Loucy (cell line): ENCODE results near the gene DSCAM.

Experiments
- H2AFZ ChIP-seq: fragments of 200-600 bp; sonication (generic); 2 replicates; pipeline ENCODE4 v1.6.0; 2016; ENCODE audit warnings: antibody characterized with exemption, mild to moderate bottlenecking, low read length, moderate library complexity
- H3F3A ChIP-seq: fragments of 200-600 bp; 2 replicates; pipeline ENCODE4 v1.6.0; 2016; ENCODE audit warnings: antibody characterized with exemption, low read depth, mild to moderate bottlenecking
- H3K27me3 ChIP-seq: fragments of 200-600 bp; sonication (generic); 2 replicates; pipeline ENCODE4 v1.6.1; 2014; ENCODE audit warnings: low read length, mild to moderate bottlenecking; ENCODE audit not compliant: insufficient read depth, poor library complexity, severe bottlenecking
- H3K36me3 ChIP-seq: fragments of 200-600 bp; sonication (generic); 2 replicates; pipeline ENCODE4 v1.6.1; 2016; ENCODE audit warnings: low read length; ENCODE audit not compliant: insufficient read depth
- H3K4me1 ChIP-seq: fragments of 200-600 bp; sonication (generic); 2 replicates; pipeline ENCODE4 v1.5.1; 2014; ENCODE audit warnings: low read length, mild to moderate bottlenecking; ENCODE audit not compliant: insufficient read depth, poor library complexity, severe bottlenecking
- H3K4me2 ChIP-seq: fragments of 200-600 bp; sonication (generic); 2 replicates; pipeline ENCODE4 v1.6.0; 2014; ENCODE audit warnings: antibody characterized with exemption, low read length, low read depth, mild to moderate bottlenecking; ENCODE audit not compliant: poor library complexity, severe bottlenecking
- H3K4me3 ChIP-seq: fragments of 200-600 bp; sonication (generic); 2 replicates; pipeline ENCODE4 v1.5.1; 2014; ENCODE audit warnings: low read length, mild to moderate bottlenecking, mixed read lengths; ENCODE audit not compliant: poor library complexity, severe bottlenecking
- H3K79me2 ChIP-seq: fragments of 200-600 bp; sonication (generic); 2 replicates; pipeline ENCODE4 v1.6.1; 2014; ENCODE audit warnings: low read length; ENCODE audit not compliant: insufficient read depth
- H3K9ac ChIP-seq: fragments of 200-600 bp; sonication (generic); 2 replicates; pipeline ENCODE4 v1.6.0; 2014; ENCODE audit warnings: mild to moderate bottlenecking, low read depth, low read length, moderate library complexity; ENCODE audit not compliant: poor library complexity, severe bottlenecking
- H3K9me2 ChIP-seq: fragments of 200-600 bp; sonication (generic); replicated peaks from 2 replicates; pipeline ENCODE4 v1.6.1; 2016; ENCODE audit warnings: low read depth, low read length, mixed read lengths
- H3K9me3 ChIP-seq: fragments of 200-600 bp; sonication (generic); 2 replicates; pipeline ENCODE4 v1.6.1; 2014; ENCODE audit warnings: mild to moderate bottlenecking, antibody characterized with exemption, low read length, low read depth; ENCODE audit not compliant: insufficient read depth
- H4K20me1 ChIP-seq: fragments of 200-600 bp; sonication (generic); 2 replicates; pipeline ENCODE4 v1.6.0; 2014; ENCODE audit warnings: antibody characterized with exemption, low read length, mild to moderate bottlenecking; ENCODE audit not compliant: insufficient read depth, poor library complexity, severe bottlenecking
- EZH2phosphoT487 ChIP-seq: fragments of 200-600 bp; IDR thresholded peaks from 2 replicates; pipeline ENCODE4 v1.6.1; 2018; ENCODE audit warnings: antibody characterized with exemption, mild to moderate bottlenecking, moderate library complexity, borderline replicate concordance
- TF ChIP-seq, protein P1 (sequence below): fragments of 200-600 bp; sonication (generic); conservative IDR thresholded peaks from 2 replicates; pipeline ENCODE4 v1.5.1; 2014; ENCODE audit warnings: mild to moderate bottlenecking, antibody characterized with exemption, low read length

Gene DSCAM

DNA sequence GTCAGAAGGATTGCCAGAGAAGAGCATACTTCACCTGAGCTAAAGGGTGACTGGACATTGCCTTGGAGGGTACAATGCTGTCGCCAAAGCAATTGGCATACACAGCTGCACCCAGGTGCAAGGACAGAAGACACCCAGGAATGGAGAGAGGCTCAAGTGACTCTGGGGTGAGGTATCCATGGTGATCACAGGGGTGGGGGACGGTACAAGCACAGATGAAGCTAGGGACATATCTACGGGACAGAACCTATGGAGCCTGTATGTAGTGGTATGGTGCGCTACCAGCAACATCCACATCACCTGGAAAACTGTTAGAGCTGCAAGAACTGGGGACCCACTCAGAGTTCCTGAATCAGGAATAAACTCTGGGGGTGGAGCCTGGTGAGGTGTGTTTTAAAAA, 693.6 kb downstream of the DSCAM start:
- H3K36me3 ChIP-seq = no peaks in the 10 kb centered on the region
- H3K9ac ChIP-seq = no peak overlapping the region
- H3K9me3 ChIP-seq = peaks cover 6% of the 10 kb centered on the region; the same call in 1 of the 2 replicates
- H3K4me1 ChIP-seq = no peaks in the 10 kb centered on the region
- no peaks in the 10 kb centered on the region for H3K27me3 ChIP-seq
- no peaks in the 10 kb centered on the region for H3K9me2 ChIP-seq
- H2AFZ ChIP-seq = no peak overlapping the region
- no peaks in the 10 kb centered on the region for H3K79me2 ChIP-seq
- TF ChIP-seq, protein P1, sequence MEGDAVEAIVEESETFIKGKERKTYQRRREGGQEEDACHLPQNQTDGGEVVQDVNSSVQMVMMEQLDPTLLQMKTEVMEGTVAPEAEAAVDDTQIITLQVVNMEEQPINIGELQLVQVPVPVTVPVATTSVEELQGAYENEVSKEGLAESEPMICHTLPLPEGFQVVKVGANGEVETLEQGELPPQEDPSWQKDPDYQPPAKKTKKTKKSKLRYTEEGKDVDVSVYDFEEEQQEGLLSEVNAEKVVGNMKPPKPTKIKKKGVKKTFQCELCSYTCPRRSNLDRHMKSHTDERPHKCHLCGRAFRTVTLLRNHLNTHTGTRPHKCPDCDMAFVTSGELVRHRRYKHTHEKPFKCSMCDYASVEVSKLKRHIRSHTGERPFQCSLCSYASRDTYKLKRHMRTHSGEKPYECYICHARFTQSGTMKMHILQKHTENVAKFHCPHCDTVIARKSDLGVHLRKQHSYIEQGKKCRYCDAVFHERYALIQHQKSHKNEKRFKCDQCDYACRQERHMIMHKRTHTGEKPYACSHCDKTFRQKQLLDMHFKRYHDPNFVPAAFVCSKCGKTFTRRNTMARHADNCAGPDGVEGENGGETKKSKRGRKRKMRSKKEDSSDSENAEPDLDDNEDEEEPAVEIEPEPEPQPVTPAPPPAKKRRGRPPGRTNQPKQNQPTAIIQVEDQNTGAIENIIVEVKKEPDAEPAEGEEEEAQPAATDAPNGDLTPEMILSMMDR = no peak
- TF ChIP-seq EZH2phosphoT487 = no peak
- no peaks in the 10 kb centered on the region for H3F3A ChIP-seq
- no peaks in the 10 kb centered on the region for H4K20me1 ChIP-seq
- no peak overlapping the region for H3K4me3 ChIP-seq
- no peak overlapping the region for H3K4me2 ChIP-seq

GRCh38 chr21:40152476-40152875, 694.5 kb downstream of the DSCAM start:
- H4K20me1 ChIP-seq = no peaks in the 10 kb centered on the region
- H3K9me2 ChIP-seq = no peaks in the 10 kb centered on the region
- H3K9me3 ChIP-seq = peaks cover 6% of the 10 kb centered on the region; the same call in 1 of the 2 replicates
- no peaks in the 10 kb centered on the region for H3K36me3 ChIP-seq
- no peaks in the 10 kb centered on the region for H3K79me2 ChIP-seq
- no peaks in the 10 kb centered on the region for H3F3A ChIP-seq
- no peak for TF ChIP-seq EZH2phosphoT487
- TF ChIP-seq, protein P1 = no peak
- H3K4me1 ChIP-seq = no peaks in the 10 kb centered on the region
- no peaks in the 10 kb centered on the region for H3K27me3 ChIP-seq
- H2AFZ ChIP-seq = no peak overlapping the region
- H3K9ac ChIP-seq = no peak overlapping the region
- H3K4me2 ChIP-seq = no peak overlapping the region
- H3K4me3 ChIP-seq = no peak overlapping the region

DNA sequence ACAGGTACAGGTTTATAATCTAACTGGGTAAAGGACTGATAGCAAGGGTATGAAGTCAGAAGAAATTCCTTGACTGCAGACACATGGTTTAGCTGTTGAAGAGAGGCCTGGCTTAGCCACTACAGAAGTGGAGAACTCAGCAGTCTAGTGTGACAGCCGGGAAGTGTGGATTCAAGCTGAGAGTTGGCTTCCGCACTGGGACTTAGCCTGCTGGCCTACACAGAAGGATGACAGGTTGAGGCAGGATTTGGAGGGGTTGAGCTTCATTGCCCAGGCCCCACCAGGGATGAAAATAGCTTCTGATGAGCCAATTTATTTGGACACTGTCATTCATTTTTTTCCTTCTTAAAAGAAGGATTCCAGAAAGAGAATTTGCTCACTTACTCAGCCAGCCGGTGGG, 695.3 kb downstream of the DSCAM start:
- H3K9ac ChIP-seq = no peak overlapping the region
- H3K36me3 ChIP-seq = no peaks in the 10 kb centered on the region
- H3K9me3 ChIP-seq = peaks cover 6% of the 10 kb centered on the region; the same call in 1 of the 2 replicates
- no peak overlapping the region for H3K4me3 ChIP-seq
- H3K9me2 ChIP-seq = no peaks in the 10 kb centered on the region
- H3K4me1 ChIP-seq = no peaks in the 10 kb centered on the region
- H2AFZ ChIP-seq = no peak overlapping the region
- H4K20me1 ChIP-seq = no peaks in the 10 kb centered on the region
- TF ChIP-seq, protein P1 = no peak
- no peak for TF ChIP-seq EZH2phosphoT487
- no peaks in the 10 kb centered on the region for H3F3A ChIP-seq
- H3K79me2 ChIP-seq = no peaks in the 10 kb centered on the region
- H3K4me2 ChIP-seq = no peak overlapping the region
- H3K27me3 ChIP-seq = no peaks in the 10 kb centered on the region
